H9 (cell line): ENCODE data around the gene LRFN2. TPM values are rescaled to one million over a fixed set of nuclear protein-coding genes. Genes with fewer than 3 reads are reported as not detected.

Experiments used
- DNase-seq: peaks from one replicate; pipeline ENCODE4 v3.0.0-alpha.2; 2017
- H2AFZ ChIP-seq: one replicate; pipeline ENCODE4 v1.6.1; 2013; ENCODE audit warnings: mild to moderate bottlenecking, low read length, control low read depth, moderate library complexity
- H2AK5ac ChIP-seq: 2 replicates; pipeline ENCODE4 v1.6.1; 2013; ENCODE audit warnings: low read length, control low read depth, mixed read lengths; ENCODE audit not compliant: insufficient read length
- H2BK120ac ChIP-seq: one replicate; pipeline ENCODE4 v1.6.1; 2013; ENCODE audit warnings: low read depth, mild to moderate bottlenecking, low read length, control low read depth, inconsistent platforms; ENCODE audit not compliant: poor library complexity, severe bottlenecking
- H2BK12ac ChIP-seq: 2 replicates; pipeline ENCODE4 v1.6.1; 2013; ENCODE audit warnings: low read length, control low read depth, mixed read lengths, low read depth; ENCODE audit not compliant: insufficient read length
- H2BK15ac ChIP-seq: 2 replicates; pipeline ENCODE4 v1.6.1; 2013; ENCODE audit warnings: low read depth, low read length, control low read depth
- H2BK20ac ChIP-seq: one replicate; pipeline ENCODE4 v1.6.1; 2013; ENCODE audit warnings: low read depth, mild to moderate bottlenecking, low read length, control low read depth, inconsistent platforms; ENCODE audit not compliant: poor library complexity, severe bottlenecking
- H2BK5ac ChIP-seq: 2 replicates; pipeline ENCODE4 v1.6.1; 2013; ENCODE audit warnings: low read length, control low read depth, mixed read lengths; ENCODE audit not compliant: insufficient read length
- H3K14ac ChIP-seq: 2 replicates; pipeline ENCODE4 v1.6.1; 2013; ENCODE audit warnings: low read length, control low read depth; ENCODE audit not compliant: insufficient read depth
- H3K18ac ChIP-seq: 2 replicates; pipeline ENCODE4 v1.6.1; 2013; ENCODE audit warnings: low read depth, mild to moderate bottlenecking, mixed read lengths, low read length, control low read depth; ENCODE audit not compliant: insufficient read length
- H3K23ac ChIP-seq: 2 replicates; pipeline ENCODE4 v1.6.1; 2013; ENCODE audit warnings: low read length, control low read depth, mixed read lengths, low read depth; ENCODE audit not compliant: insufficient read length
- H3K23me2 ChIP-seq: 2 replicates; pipeline ENCODE4 v1.6.1; 2013; ENCODE audit warnings: low read depth, mild to moderate bottlenecking, mixed read lengths, low read length, control low read depth; ENCODE audit not compliant: insufficient read length, poor library complexity, severe bottlenecking
- H3K27ac ChIP-seq: 2 replicates; pipeline ENCODE4 v1.5.1; 2013; ENCODE audit warnings: low read length, control low read depth, mixed read lengths, low read depth; ENCODE audit not compliant: insufficient read length
- H3K27me3 ChIP-seq: 2 replicates; pipeline ENCODE4 v1.6.1; 2013; ENCODE audit warnings: low read length, control low read depth, inconsistent platforms; ENCODE audit not compliant: insufficient read depth
- H3K4ac ChIP-seq: 2 replicates; pipeline ENCODE4 v1.6.1; 2013; ENCODE audit warnings: low read depth, mild to moderate bottlenecking, control low read depth, inconsistent platforms, low read length, moderate library complexity
- H3K4me1 ChIP-seq: 2 replicates; pipeline ENCODE4 v1.6.1; 2013; ENCODE audit warnings: low read length, control low read depth, inconsistent platforms; ENCODE audit not compliant: insufficient read depth
- H3K4me2 ChIP-seq: 2 replicates; pipeline ENCODE4 v1.6.1; 2013; ENCODE audit warnings: low read length, control low read depth, mixed read lengths; ENCODE audit not compliant: insufficient read length, insufficient read depth
- H3K56ac ChIP-seq: 2 replicates; pipeline ENCODE4 v1.6.1; 2013; ENCODE audit warnings: low read depth, mild to moderate bottlenecking, mixed read lengths, low read length, control low read depth; ENCODE audit not compliant: insufficient read length
- H3K79me1 ChIP-seq: 2 replicates; pipeline ENCODE4 v1.6.1; 2013; ENCODE audit warnings: low read depth, mild to moderate bottlenecking, moderate library complexity, low read length, control low read depth, inconsistent platforms; ENCODE audit not compliant: insufficient read depth, poor library complexity, severe bottlenecking
- H3K79me2 ChIP-seq: 2 replicates; pipeline ENCODE4 v1.6.1; 2013; ENCODE audit warnings: low read length, control low read depth, inconsistent platforms; ENCODE audit not compliant: insufficient read depth
- H3K9ac ChIP-seq: 2 replicates; pipeline ENCODE4 v1.6.1; 2013; ENCODE audit warnings: low read length, control low read depth, mixed read lengths; ENCODE audit not compliant: insufficient read length; ENCODE audit errors: extremely low read depth
- H3K9me3 ChIP-seq: one replicate; pipeline ENCODE4 v1.6.1; 2013; ENCODE audit warnings: low read depth, low read length, inconsistent platforms; ENCODE audit not compliant: control insufficient read depth
- H3T11ph ChIP-seq: one replicate; pipeline ENCODE4 v1.6.1; 2013; ENCODE audit warnings: mild to moderate bottlenecking, low read length, control low read depth, inconsistent platforms
- H4K20me1 ChIP-seq: one replicate; pipeline ENCODE4 v1.6.1; 2013; ENCODE audit not compliant: control insufficient read depth, insufficient read length, insufficient read depth
- H4K5ac ChIP-seq: 2 replicates; pipeline ENCODE4 v1.6.1; 2013; ENCODE audit warnings: low read depth, mild to moderate bottlenecking, mixed read lengths, low read length, control low read depth; ENCODE audit not compliant: insufficient read length
- H4K8ac ChIP-seq: replicated peaks from 2 replicates; pipeline ENCODE4 v1.6.1; 2013; ENCODE audit warnings: low read length, control low read depth, mixed read lengths, low read depth; ENCODE audit not compliant: insufficient read length
- H4K91ac ChIP-seq: 2 replicates; pipeline ENCODE4 v1.6.1; 2013; ENCODE audit warnings: low read depth, mild to moderate bottlenecking, moderate library complexity, mixed read lengths, low read length, control low read depth; ENCODE audit not compliant: insufficient read length
- H3K27ac Mint-ChIP-seq, 3 experiments: 2 replicates in 2 of 3; 3 replicates in 1 of 3; pipeline ENCODE4 v1.8.0; 2020 to 2021; ENCODE audit warnings: mixed read lengths in 3 of 3, mild to moderate bottlenecking in 1 of 3, moderate library complexity in 1 of 3
- H3K27me3 Mint-ChIP-seq: 2 replicates; pipeline ENCODE4 v1.8.0; 2021; ENCODE audit warnings: low read depth, mild to moderate bottlenecking, moderate library complexity, mixed read lengths
- H3K36me3 Mint-ChIP-seq, 3 experiments: 2 replicates in 2 of 3; 3 replicates in 1 of 3; pipeline ENCODE4 v1.8.0; 2020 to 2021; ENCODE audit warnings: low read depth in 3 of 3, mixed read lengths in 3 of 3; ENCODE audit not compliant: insufficient read depth in 1 of 3
- H3K4me1 Mint-ChIP-seq, 2 experiments: 2 replicates each; pipeline ENCODE4 v1.8.0; 2020; ENCODE audit warnings: mixed read lengths in 2 of 2
- H3K4me3 Mint-ChIP-seq, 2 experiments: 2 replicates in 1 of 2; 3 replicates in 1 of 2; pipeline ENCODE4 v1.8.0; 2020 to 2021; ENCODE audit warnings: mild to moderate bottlenecking in 2 of 2, mixed read lengths in 2 of 2, moderate library complexity in 1 of 2
- H3K9me3 Mint-ChIP-seq, 2 experiments: 2 replicates in 1 of 2; 3 replicates in 1 of 2; pipeline ENCODE4 v1.8.0; 2020; ENCODE audit warnings: mild to moderate bottlenecking in 2 of 2, mixed read lengths in 2 of 2, moderate library complexity in 1 of 2
- CTCF ChIP-seq: fragments of 200-600 bp; sonication (generic); conservative IDR thresholded peaks from 3 replicates; pipeline ENCODE4 v1.8.0; 2021; ENCODE audit warnings: antibody characterized with exemption, mild to moderate bottlenecking
- WGBS: extraction: QIAGEN DNeasy Blood & Tissue Kit; methylation state at CpG from one replicate; pipeline ENCODE4 v1.1.7; 2013; ENCODE audit warnings: missing lambda C conversion rate, low lambda C conversion rate, mixed read lengths; ENCODE audit not compliant: insufficient read length; ENCODE audit errors: extremely low coverage; 5-methylcytosine and 5-hydroxymethylcytosine counted together
- total RNA-seq: library from RNA; stranded (reverse); gene quantifications from 2 replicates; pipeline ENCODE4 v1.2.1, GENCODE V29; 2021

The LRFN2 gene
- total RNA-seq, 1 experiment from 2014 or later, result 0.11 TPM

DNA sequence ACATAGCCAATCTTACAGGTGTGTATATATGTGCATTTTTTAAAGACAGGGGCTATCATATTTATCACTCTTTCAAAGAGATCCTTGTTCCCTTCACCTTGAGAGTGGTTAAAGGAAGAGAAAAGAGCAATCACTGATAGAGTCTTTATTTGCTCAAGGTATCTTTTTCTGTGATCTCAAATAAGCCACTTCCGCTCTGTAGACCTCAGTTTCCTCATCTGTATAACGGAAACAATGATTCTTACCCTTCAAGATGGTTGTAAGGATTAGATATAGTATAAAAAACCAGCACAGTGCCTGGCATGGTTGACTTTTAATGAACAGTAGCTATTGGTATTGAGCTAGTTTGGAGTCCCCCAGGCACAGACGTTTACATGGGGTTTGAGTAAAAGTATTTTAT, 10.1 kb upstream of the LRFN2 start:
- Histone ChIP-seq H2BK5ac (no peak overlapping the region), H2BK20ac (no peak overlapping the region), H3K56ac (no peak overlapping the region), H3T11ph (no peak overlapping the region), H3K14ac (no peak overlapping the region), H3K18ac (no peak overlapping the region), H4K5ac (no peak overlapping the region), H2AK5ac (no peak overlapping the region), H3K9me3 (no peaks in the 10 kb centered on the region), H2BK12ac (no peak overlapping the region), H3K27me3 (no peaks in the 10 kb centered on the region), H3K9ac (no peak overlapping the region), H4K20me1 (no peaks in the 10 kb centered on the region), H2BK120ac (no peak overlapping the region), H3K23ac (no peak overlapping the region), H3K79me1 (no peaks in the 10 kb centered on the region), H3K79me2 (no peaks in the 10 kb centered on the region), H2AFZ (no peak overlapping the region), H3K4me2 (no peak overlapping the region), H2BK15ac (no peak overlapping the region), H3K27ac (no peak overlapping the region), H3K23me2 (no peaks in the 10 kb centered on the region), H4K8ac (no peak overlapping the region), H3K4ac (no peak overlapping the region), H4K91ac (no peak overlapping the region), H3K4me1 (no peaks in the 10 kb centered on the region)
- Mint-ChIP-seq H3K27ac (no peak overlapping the region), H3K9me3 (no peaks in the 10 kb centered on the region), H3K27me3 (peaks cover 13% of the 10 kb centered on the region), H3K36me3 (no peaks in the 10 kb centered on the region), H3K4me3 (no peak overlapping the region), H3K4me1 (no peaks in the 10 kb centered on the region)
- DNase-seq, result no peak
- no peak for TF ChIP-seq CTCF
- WGBS, result no CpG with 5 or more reads among the region's 3 CpGs
